ENCODE measurements around the gene IGF2R. TPM values are rescaled to one million over a fixed set of nuclear protein-coding genes. Genes with fewer than 3 reads are reported as not detected.

Gene IGF2R
- polyA plus RNA-seq, 1 donor (not counting 4 experiments of a cell fraction or from before 2014, with no cell fraction given) = 40.9 TPM

- DNase-seq (ENCODE audit: low read depth, low spot score) (peak; percentile 44), FAIRE-seq (peak; percentile 97)
- no peaks in the 10 kb centered on the region for H3K79me2 ChIP-seq (ENCODE audit: control insufficient read depth, insufficient read depth, low read length)
- TF ChIP-seq CTCF (optimal IDR thresholded peaks at IDR 0.05 in 1 of 3, IDR thresholded peaks at IDR 0.05 in 1 of 3, conservative IDR thresholded peaks at IDR 0.05 in 1 of 3; ENCODE audit: extremely low read depth in 1 of 3, insufficient read depth in 2 of 3, low read length in 3 of 3) (no peak), EZH2 (IDR thresholded peaks at IDR 0.05; ENCODE audit: low read length) (no peak)
- H3K4me2 ChIP-seq (ENCODE audit: control insufficient read depth, extremely low read depth, insufficient read depth, low read depth, low read length) = peak overlapping the region; percentile 83
- H2AFZ ChIP-seq (ENCODE audit: control insufficient read depth, low read length) = no peak overlapping the region
- peak overlapping the region in 1 of 3 experiments; percentile 26 for H3K4me3 ChIP-seq (ENCODE audit: control insufficient read depth in 2 of 3, extremely low read depth in 1 of 3, insufficient read depth in 2 of 3, low read depth in 1 of 3, low read length in 3 of 3)
- H3K36me3 ChIP-seq (ENCODE audit: control insufficient read depth in 2 of 2, extremely low read depth in 1 of 2, insufficient read depth in 2 of 2, low read length in 2 of 2) = peaks cover 36 to 47% of the 10 kb centered on the region in 2 experiments
- dilution Hi-C loops (cut with MboI; ENCODE audit: extremely low pct_ligation_motif_present, low sequenced_read_pairs) = no loop called here
- no peaks in the 10 kb centered on the region for H3K27me3 ChIP-seq (ENCODE audit: control insufficient read depth, extremely low read depth, insufficient read depth, low read length)
- H3K4me1 ChIP-seq (ENCODE audit: control insufficient read depth, extremely low read depth, insufficient read depth, low read length) = peaks cover 32% of the 10 kb centered on the region
- peaks cover 4% of the 10 kb centered on the region for H3K9me1 ChIP-seq (ENCODE audit: control insufficient read depth, extremely low read depth, insufficient read depth, low read length)
- peak overlapping the region; percentile 45 for H3K9ac ChIP-seq (ENCODE audit: control insufficient read depth, extremely low read depth, insufficient read depth, low read length)
- H4K20me1 ChIP-seq (ENCODE audit: control insufficient read depth, extremely low read depth, insufficient read depth, low read length) = no peaks in the 10 kb centered on the region
- peak overlapping the region; percentile 79 for H3K27ac ChIP-seq (ENCODE audit: control insufficient read depth, insufficient read depth, low read length)
- no peaks in the 10 kb centered on the region for H3K9me3 ChIP-seq (ENCODE audit: control insufficient read depth, low read depth, low read length)
Measured at GRCh38 chr6:160036790-160037206, 67.9 kb downstream of the IGF2R start.

- TF ChIP-seq CTCF (optimal IDR thresholded peaks at IDR 0.05 in 1 of 3, IDR thresholded peaks at IDR 0.05 in 1 of 3, conservative IDR thresholded peaks at IDR 0.05 in 1 of 3; ENCODE audit: extremely low read depth in 1 of 3, insufficient read depth in 2 of 3, low read length in 3 of 3) = no peak
- no peak for TF ChIP-seq EZH2 (IDR thresholded peaks at IDR 0.05; ENCODE audit: low read length)
- DNase-seq (ENCODE audit: low read depth, low spot score) (no peak), FAIRE-seq (no peak)
- H3K4me3 ChIP-seq (ENCODE audit: control insufficient read depth in 2 of 3, extremely low read depth in 1 of 3, insufficient read depth in 2 of 3, low read depth in 1 of 3, low read length in 3 of 3) = no peak overlapping the region
- H3K27ac ChIP-seq (ENCODE audit: control insufficient read depth, insufficient read depth, low read length) = no peak overlapping the region
- H3K36me3 ChIP-seq (ENCODE audit: control insufficient read depth in 2 of 2, extremely low read depth in 1 of 2, insufficient read depth in 2 of 2, low read length in 2 of 2) = peaks cover 24 to 35% of the 10 kb centered on the region in 2 experiments
- dilution Hi-C loops (cut with MboI; ENCODE audit: extremely low pct_ligation_motif_present, low sequenced_read_pairs) = no loop called here
- H3K4me1 ChIP-seq (ENCODE audit: control insufficient read depth, extremely low read depth, insufficient read depth, low read length) = peaks cover 48% of the 10 kb centered on the region
- H3K79me2 ChIP-seq (ENCODE audit: control insufficient read depth, insufficient read depth, low read length) = no peaks in the 10 kb centered on the region
- H2AFZ ChIP-seq (ENCODE audit: control insufficient read depth, low read length) = no peak overlapping the region
- peaks cover 7% of the 10 kb centered on the region for H3K9me1 ChIP-seq (ENCODE audit: control insufficient read depth, extremely low read depth, insufficient read depth, low read length)
- H3K9ac ChIP-seq (ENCODE audit: control insufficient read depth, extremely low read depth, insufficient read depth, low read length) = no peak overlapping the region
- H4K20me1 ChIP-seq (ENCODE audit: control insufficient read depth, extremely low read depth, insufficient read depth, low read length) = peaks cover 5% of the 10 kb centered on the region
- no peak overlapping the region for H3K4me2 ChIP-seq (ENCODE audit: control insufficient read depth, extremely low read depth, insufficient read depth, low read depth, low read length)
- H3K9me3 ChIP-seq (ENCODE audit: control insufficient read depth, low read depth, low read length) = no peaks in the 10 kb centered on the region
- H3K27me3 ChIP-seq (ENCODE audit: control insufficient read depth, extremely low read depth, insufficient read depth, low read length) = no peaks in the 10 kb centered on the region
Measured at GRCh38 chr6:160038479-160038878, 69.6 kb downstream of the IGF2R start.

Data from keratinocyte (primary cell).